Measurements from ENCODE around the gene VRK3.

Gene VRK3

DNA sequence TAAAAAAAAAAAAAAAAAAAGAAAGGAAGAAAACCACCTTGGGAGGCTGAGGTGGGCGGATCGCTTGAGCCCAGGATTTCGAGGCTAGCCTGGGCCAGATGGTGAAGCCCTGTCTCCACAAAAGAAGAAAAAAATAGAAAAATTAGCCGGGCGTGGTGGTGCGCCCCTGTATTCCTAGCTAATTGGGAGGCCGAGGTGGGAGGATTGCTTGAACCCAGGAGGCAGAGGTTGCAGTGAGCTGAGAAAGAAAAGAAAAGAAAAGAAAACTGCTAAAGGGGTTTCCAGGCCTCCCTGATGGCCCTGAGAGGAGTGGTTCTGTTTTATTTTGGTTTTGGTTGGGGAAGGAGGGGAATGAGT lies 1.4 kb upstream of the VRK3 start:
- no peak for DNase-seq

DNA sequence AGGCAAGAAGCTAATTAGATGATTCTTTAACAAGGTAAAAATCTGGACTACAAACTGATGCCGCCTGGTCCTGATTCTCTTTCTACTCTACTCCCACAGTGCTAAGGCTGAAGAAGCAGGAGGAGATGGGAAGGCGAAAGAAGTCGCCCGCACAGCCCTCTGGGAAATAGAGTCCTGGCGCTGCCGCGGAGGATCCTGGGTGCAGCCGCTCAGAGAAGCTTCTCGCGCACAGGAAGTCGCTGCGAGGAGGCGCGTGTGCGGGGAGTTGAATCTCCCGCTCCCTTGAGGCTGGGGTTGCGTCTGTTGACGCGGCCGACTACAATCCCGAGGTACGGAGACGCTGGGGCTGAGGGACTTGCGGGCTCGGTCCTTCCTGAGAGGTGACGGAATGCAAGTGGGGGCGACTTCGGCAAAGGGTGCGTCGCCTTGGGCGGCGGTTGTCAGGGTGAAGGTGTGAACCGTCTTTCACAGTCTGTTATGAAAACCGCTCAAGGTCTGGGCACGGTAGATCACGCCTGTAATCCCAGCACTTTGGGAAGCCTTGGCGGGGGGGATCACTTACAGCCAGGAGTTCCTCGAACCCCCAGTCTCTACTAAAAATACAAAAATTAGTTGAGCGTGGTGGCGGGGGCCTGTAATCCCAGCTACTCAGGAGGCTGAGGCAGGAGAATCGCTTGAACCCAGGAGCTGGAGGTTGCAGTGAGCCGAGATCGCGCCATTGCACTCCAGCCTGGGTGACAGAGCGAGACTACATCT lies 800 bp upstream of the VRK3 start, which contains the start of gene ZNF473:
TSS of gene ZNF473 (plus strand) at position 212 of the 756 bp plus-strand sequence. CDS start 5,078 bp downstream, outside the sequence.
- peak; percentile 87 to 90 for DNase-seq

DNA sequence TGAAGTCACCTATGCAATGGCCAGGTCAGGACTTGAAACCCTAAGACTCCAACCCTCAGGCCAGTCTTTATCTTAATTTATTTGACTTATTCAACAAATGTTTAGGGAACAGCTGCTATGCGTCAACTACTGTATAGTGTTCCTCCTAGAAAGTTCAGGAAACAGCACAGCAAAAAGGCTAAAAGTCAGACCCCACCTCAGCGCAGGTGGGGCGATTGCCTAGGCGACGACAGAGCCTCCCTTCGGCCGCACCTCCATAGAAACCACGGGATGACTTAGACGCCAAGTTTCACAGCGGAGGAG lies 502 bp downstream of the VRK3 start:
- DNase-seq = no peak

DNA sequence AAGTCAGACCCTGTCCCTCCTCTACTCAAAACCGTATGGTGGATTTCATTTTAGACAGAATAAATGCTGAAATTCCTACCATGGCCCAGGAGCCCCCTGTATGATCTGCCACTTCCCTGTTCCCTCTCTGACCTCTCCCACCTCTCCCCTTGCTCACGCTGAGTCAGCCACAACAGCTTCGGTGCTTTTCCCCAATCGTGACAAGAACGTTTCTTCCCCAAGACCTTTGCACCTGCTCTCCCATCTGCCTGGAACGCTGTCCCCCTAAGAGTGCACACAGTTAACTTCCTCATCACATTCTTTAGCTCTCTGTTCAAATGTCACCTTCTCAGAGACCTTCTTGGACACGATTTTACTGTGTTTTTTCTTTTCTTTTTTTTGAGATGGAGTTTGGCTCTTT lies 2.3 kb downstream of the VRK3 start:
- DNase-seq = no peak

DNA sequence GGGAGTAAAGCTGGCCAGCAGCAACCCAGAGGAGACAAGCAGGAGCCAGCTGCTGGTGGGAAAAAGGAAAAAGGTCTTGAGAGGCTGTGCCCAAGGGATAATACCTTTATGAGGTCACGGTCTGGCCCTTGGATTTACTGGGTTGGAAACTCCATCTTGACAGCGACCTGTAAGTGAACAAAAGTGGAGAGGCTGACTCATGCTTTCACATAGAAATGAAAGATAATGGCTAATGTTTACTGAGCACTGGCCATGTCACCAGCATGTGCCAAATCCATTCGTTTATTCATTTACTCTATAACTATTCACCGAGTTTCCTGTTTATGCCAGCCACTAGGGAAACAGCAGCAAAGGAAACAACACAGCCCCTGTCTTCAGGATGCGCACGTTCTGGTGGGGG lies 4.7 kb downstream of the VRK3 start:
- no peak for DNase-seq

DNA sequence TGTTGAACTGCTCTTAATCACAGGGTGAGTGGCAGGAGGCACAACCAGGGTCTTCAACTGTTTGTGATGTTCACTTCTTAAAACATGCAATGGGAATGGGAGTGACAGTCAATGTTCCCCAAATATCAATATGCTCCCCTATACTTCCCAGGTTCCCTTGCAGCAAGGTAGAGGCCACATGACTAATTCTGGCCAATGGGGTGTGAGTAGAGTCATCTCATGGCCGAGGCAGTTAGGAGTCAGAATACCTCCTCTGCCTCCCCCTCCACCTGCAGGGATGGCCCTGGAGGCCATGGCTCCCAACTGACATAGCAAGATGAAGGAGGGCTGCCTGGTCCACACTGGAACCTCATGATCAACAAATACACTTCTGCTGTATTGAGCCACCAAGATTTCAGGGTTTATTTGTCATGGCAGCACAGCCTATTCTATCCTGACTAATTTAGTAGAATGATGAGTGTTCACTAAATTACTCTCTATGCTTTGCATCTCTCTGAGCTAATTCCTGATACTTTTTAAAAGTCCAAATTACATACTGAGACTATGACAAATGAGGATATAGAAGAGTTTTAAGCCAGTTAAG lies 8.9 kb downstream of the VRK3 start:
- DNase-seq = no peak

DNA sequence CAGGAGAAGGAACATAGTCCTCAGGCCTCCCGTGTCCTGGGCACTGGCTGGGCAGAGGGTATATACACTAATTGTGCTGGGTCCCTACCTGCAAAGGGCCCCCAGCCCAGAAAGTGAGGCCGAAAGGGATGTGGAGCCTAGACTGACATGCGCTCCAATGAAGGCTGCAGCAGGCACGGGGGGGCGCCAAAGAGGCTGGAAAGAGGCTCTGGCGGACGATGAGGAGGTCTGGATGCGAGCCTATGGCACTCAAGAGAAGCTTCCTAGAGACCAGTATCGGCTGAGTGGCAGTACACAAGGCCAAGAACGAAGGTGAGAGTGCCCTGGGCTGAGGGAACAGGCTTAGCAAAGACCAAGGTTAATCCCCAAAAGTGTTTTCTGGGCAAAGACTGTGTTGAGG lies 16.6 kb downstream of the VRK3 start:
- peak in 1 of 2 donors; percentile 27 for DNase-seq

DNA sequence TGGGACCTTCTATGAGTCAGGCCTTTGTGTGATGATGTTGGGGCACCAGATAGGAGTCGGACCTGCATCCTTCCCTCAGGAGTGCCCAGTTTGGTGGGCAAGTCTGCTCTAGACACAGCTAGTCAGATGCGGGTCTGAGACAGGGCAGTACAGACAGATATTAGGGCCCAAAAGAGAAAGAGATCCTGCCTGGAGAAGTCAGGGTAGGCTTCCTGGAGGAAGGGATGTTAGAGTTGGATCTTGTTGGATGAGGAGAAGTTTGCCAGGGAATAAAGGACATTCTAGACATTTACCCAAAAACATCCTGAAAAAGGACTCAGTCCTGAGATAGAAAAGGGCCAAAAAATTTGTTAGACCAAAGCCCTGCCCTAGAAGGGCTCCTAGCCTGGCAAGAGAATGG lies 17.2 kb downstream of the VRK3 start:
- no peak for DNase-seq

DNA sequence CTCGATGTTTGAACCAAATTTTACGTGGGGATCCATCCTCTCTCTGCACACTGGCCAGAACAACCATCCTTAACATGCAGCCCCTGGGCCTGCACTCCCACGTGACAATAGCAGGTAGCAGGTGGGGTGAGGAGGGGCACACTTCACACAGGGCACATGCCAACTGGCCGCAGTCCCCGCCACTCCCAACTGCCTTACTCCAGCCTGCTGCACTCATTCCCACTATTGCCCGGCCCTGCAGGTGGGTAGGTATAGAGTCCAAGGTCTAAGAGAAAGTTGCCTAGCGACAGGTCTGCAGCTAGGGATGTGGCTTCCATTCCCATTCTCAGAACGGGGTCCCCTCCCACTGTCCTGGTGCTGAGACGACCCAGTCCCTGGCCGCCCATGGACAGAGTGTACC lies 18.0 kb downstream of the VRK3 start:
- DNase-seq = no peak

DNA sequence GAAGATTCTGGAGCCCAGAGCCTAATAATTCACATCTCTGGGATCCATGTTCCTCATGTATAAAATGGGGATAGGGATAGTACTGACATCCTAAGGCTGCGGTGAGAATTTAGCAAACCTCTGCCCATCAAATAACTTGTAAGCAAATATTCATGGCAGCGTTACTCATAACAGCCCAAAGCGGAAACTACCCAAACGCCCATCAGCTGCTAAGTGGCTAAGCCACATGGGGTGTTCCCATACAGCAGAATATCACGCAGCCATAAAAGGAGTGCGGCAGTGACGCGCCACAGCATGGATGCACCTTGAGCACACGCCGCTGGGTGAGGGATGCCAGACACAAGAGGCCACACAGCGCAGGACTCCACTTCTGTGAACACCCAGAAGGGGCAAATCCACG lies 19.7 kb downstream of the VRK3 start:
- DNase-seq = no peak

DNA sequence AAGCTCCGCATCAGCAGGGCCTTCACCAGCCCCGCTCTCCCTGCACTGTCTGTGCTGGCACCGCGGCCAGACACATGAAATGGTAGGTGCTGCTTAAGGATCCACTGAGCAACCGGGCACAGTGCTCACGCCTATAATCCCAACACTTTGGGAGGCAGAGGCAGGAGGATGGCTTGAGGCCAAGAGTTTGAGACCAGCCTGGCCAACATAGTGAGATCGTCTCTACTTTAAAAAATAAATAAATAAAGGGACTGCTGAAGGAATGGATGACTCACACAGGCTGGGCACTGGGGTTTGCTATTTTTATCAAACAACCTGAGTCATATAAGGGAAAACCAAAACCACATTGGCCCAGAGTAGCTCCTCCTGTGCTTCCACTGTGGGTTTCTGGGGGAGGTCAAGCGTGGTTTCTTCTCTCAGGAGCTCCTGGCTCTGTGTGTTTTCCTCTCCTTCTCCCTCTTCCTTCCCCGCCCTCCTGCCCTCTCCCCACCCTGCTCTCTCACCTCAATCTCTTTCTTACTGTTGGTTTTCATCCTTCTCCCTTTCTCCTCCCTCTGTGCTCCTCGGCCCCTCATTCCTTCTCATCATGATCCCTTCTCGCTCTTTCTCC lies 21.3 kb downstream of the VRK3 start:
- peak; percentile 24 to 35 for DNase-seq

DNA sequence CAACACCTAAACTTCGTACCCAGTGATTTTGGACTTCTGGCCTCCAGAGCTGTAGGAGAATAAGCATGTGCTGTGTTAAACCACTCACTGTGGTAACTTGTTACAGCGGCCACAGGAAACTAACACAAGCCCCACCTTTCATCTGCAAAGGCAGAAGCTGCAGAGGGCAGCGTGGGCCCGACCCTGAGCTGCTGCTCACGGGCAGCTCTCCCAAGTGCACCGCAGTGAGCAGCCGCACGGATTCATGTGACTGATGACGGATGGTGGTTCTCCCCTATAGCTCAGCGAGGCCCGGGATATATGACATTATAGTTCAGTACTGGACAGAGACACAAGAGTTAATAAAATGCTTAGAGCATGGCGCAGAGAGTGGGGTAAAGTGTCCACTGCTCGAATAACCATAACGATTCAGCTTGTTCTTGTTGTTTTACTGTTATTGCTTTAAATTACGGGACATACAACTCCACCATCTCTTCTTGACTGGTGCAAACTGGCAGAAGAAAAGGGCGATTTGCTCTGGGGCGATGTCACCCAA lies 21.9 kb downstream of the VRK3 start:
- no peak for DNase-seq

DNA sequence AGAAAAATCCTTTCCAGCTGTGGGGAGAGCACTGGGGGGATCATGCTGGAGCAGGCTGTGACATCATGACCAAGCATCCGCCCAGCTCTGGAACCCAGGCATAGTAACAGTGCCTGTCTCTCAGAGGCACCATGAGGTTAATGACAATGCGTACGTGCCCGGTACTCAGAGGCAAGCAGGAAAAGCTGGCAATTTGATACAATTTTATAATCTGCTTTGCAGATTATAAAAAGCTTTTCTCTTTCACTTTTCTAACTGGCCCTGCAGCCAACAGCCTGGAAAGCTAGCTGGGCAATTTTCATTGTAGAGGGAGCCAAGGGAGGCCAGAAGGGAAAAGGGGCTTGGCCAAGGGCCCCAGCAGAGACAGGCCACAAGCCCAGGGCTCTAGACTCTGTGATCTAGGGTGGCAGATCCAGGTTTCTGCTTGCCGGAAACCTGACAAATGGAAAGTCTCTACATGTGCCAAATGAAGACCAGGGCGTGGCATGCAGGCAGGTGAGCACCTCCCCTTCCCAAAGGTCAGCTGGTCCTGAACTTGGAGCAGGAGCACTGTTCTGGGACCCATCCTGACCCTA lies 22.7 kb downstream of the VRK3 start:
- DNase-seq = no peak

DNA sequence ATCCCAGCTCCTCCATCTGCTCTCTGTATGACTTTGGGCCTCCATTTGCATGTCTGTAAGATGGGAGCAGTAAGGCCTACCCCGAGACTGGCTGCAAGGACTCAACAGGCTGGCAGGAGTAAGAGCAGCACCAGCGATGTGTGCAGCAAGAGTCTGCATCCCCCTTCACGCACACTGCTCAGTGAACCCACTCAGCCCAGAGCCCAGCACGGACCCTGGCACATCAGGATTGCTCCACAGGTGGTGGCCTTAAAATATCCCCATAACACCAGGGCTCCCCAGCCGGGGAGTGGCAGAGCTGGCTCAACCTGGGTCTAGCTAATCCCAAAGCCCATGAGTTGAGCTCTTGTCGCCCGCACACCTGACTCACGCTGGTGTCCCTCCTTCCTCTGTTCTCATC lies 23.4 kb downstream of the VRK3 start:
- no peak for DNase-seq

DNA sequence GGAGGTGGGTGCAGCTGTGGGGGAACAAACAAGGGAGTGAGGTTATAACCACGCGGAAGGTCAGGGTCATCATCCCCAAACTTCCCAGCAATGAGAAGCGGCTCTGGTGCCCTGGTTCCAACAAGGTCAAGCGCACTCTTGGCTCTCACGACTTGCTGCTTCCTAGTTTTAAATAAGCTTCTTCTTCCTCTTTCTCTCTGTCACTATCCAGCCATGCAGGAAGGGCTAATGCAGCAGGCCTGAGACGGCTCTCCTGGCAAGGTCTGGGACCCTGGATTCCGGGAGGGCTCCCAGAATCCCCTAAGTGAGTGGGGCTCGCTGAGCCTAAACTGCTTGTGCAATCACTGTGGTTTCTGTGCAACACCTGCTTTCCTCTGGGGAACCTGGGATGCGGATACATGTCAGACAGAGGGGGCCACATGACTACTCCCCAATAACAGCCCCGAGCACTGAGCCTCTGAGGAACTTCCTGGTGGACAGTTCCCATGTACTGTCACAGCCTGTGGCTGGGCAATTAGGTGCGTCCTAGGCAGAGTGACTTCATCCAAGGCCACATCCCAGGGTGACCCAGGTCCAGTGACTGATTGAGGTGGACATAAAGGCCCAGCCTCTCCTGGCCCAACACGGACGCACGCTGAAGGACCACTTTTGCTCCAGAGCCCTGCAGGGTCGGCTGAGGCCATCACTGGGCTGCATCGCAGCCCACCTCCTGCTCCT lies 24.2 kb downstream of the VRK3 start:
- no peak for DNase-seq

DNA sequence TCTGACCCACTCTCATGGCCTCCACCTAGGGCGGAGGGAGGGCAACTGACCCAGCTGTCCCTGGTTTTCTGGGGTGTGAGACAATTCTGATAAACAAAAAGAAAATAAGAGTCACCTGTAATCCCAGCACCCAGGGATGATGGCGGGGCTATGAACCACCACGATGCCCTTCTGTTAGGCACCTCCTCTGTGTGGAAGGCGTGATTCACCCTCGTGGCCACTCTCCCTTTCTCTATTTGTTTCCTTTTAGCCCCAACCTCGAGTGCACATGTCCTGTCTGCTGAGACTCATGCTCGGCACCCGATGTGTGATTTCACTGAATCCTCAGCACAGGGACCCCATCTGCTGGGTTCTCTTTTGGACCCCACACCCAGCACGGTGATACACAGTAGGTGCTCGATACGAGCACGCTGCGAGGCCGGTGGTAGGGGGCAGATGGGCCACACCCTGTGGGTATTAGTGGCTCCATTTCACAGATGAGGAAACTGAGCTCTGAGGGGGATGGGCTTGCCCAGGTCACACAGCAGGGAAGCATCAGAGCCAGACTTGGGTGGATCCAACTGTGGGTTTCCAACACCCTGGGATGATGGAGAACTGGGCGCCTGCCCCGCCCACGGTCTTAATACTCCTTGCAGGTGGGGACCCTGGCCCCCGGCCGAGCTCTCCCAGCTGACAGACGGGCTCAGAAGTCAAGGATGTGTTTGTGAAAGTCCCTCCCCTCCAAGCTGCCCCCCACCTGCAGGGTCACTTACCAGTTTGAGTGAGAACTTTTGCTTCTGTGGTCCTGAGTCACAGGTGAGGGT lies 24.9 kb downstream of the VRK3 start:
- no peak for DNase-seq

DNA sequence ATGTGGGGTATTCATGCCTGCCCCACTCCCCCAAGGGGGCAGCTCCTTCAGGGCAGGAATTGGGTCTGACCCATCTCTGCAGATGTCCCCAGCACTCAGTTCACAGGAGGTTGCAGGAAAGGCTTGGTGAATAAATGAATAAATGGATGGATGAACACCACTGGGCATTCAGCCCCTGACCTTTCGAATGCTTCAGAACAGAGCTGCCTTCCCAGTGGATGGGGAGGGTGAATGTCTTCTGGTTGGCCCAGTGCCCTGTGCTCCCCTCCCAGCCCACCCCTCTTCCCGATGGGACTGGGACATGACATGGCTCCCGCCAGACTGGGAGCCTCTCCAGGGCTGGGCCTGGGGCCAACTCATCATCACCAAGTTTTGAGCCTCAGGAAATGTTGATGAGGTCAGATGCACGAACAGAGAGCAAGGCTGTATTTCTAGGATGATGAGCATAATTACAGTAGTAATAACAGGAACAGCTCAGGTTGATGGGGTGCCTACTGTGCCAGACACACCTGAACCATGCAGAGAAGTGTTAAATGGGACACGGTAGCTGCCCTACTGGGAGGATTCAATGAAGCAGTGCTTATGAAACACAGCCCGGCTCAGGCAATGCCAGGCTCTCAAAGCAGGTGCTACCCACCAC lies 25.7 kb downstream of the VRK3 start:
- no peak for DNase-seq

DNA sequence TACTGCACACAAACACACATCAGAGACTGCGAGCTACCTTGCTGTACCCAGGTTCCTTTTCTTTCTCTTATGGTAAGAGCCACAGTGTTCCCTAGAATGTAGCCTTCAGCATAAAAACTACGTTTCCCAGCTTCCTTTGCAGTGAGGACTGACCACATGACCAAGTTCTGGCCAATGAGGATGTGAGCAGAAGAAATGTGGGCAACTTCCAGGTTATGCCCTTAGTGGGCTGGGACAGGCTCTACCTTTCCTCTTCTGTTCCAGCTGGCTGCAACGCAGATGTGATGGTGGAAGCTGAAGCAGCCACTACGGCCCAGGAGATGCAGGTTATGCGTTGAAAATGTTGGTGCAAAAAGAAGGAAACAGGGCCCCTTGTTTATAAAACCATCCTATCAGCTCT lies 27.5 kb downstream of the VRK3 start:
- no peak for DNase-seq

DNA sequence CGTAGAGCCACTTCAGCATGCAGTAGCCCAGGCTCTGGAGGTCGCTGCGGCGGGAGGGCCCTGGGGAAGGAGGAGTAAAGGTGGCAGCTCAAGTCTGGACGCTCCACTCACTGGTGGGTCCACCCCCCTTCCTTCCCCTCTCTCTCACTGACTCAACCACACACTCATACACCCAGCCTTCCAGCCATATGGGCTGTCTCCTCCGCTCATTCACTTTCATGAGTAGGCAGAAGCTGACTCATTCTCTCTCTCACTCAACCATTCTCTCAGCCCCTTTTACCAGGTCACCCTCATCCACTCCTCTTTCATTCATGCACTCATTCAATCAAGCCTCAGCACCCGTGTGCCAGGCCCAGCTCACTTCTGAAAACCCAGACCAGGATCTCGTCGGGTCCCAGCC lies 36.7 kb downstream of the VRK3 start:
- DNase-seq = peak; percentile 26 to 29

DNA sequence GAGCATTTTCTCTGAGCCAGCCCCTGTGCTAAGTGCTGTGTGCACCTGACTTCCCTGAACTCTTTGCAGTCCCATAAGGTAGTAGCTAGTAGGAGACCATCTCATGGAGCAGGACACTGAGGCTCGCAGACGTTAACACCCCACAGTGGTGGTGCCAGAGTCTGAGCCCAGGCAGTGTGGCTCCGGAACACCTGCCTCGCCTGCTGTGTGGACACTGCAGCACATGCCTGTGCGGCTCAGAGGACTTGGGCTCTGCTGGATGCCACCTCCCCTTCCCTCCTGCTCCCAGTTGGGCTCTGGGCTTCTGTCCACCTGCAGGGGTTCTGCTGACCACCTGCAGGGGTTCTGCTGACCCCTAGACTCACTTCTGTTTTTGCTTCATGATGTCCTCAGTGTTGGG lies 37.2 kb downstream of the VRK3 start:
- no peak for DNase-seq

DNA sequence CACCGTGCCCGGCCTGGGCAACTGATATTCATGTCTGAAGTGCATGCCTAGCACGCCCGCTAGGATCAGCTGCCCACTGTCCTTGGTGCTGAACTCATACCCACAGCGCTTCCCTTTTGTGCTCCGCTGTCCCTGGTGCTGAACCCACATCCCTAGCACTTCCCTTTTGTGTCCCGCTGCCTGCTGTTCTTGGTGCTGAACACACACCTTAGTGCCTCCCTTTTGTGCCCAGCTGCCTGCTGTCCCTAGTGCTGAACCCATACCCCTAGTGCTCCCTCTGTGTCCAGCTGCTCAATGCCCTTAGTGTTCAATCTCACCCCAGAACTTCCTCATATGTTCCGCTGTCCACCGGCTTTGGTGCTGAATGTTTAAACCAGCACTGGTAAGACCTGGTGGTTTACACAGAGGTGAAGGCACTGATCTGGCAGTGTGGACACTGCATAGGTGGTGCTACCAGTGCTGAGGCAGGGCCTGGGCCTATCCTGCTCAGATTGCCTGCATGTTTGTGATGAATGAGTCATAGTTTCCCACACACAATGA lies 37.9 kb downstream of the VRK3 start:
- DNase-seq = peak; percentile 80 to 81

DNA sequence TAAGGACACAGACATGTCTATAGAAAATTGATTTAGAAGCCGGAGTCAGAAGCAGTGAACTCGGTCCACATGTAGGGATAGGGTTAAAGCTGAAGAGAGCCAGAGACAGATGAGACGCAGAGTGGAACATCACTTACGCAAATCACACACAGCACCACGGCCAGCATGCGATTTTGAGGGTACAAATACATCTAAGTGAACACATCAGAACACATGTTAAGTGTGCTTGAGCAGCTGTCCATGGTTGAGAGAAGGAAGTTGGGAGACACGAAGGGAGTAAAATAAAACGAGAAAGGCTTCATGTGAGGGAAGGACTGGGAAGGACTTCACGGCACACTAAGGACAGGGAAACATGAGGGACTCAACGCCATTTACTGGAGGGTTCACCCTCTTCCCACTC lies 38.8 kb downstream of the VRK3 start:
- DNase-seq = no peak

Data from stimulated activated CD4-positive, alpha-beta T cell treated with anti-CD3 and anti-CD28 coated beads, Interleukin-2, amount 100 ng/mL, for 24 hours (primary cell).